Ovary (tissue), 3 donors: ENCODE results near the gene GCC2.

ENCODE experiments used
- EP300 ChIP-seq: sonication (generic); formaldehyde crosslinking; IDR thresholded peaks from one replicate; pipeline ENCODE4 v1.6.1; 2017; ENCODE audit warnings: antibody characterized with exemption
- POLR2A ChIP-seq: fragments of 450-650 bp; IDR thresholded peaks from one replicate; pipeline ENCODE4 v1.6.1; 2017; ENCODE audit warnings: antibody characterized with exemption, mild to moderate bottlenecking, moderate library complexity
- TF ChIP-seq, protein P1 (sequence below), 3 donors: fragments of 450-650 bp in 2 of 3; fragments of 200-600 bp in 1 of 3; IDR thresholded peaks; one replicate each; pipeline versions ENCODE4 v1.5.1 to v1.8.0; 2016 to 2022; ENCODE audit warnings: antibody characterized with exemption in 3 of 3, mild to moderate bottlenecking in 1 of 3
- donor health status: DM: no; HTN: no; CAD: no.

DNA sequence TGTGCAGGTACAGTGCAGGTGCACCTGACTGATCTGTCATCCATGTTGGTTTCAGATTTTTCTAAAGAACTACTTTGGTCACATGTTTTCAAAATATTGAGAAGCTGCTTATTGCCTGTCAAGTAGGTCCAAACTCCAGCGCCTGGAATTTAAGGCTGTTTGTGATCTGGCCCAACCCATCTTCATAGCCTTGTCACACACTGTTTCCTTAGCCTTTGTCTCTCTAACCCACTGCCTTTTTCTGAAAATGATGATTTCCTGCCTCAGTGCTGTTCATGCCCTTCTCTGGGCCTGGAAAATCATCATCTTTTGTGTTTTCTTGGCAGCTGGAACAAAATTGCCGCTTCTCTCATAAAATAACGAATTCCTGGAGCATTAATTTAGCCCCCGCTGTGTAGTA is 92.4 kb downstream of the GCC2 start:
- TF ChIP-seq POLR2A: no peak
- TF ChIP-seq, protein P1, sequence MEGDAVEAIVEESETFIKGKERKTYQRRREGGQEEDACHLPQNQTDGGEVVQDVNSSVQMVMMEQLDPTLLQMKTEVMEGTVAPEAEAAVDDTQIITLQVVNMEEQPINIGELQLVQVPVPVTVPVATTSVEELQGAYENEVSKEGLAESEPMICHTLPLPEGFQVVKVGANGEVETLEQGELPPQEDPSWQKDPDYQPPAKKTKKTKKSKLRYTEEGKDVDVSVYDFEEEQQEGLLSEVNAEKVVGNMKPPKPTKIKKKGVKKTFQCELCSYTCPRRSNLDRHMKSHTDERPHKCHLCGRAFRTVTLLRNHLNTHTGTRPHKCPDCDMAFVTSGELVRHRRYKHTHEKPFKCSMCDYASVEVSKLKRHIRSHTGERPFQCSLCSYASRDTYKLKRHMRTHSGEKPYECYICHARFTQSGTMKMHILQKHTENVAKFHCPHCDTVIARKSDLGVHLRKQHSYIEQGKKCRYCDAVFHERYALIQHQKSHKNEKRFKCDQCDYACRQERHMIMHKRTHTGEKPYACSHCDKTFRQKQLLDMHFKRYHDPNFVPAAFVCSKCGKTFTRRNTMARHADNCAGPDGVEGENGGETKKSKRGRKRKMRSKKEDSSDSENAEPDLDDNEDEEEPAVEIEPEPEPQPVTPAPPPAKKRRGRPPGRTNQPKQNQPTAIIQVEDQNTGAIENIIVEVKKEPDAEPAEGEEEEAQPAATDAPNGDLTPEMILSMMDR (IDR thresholded peaks at IDR 0.05): no peak
- no peak for TF ChIP-seq EP300
